Right lobe of liver (tissue), 6 donors: ENCODE measurements around the gene RER1. TPM values are rescaled to one million over a fixed set of nuclear protein-coding genes. Genes with fewer than 3 reads are reported as not detected.
A peak's percentile ranks its signal among the peaks of the same experiment; 100 is the strongest.

ENCODE experiments used
- ATAC-seq, 4 donors: fragments of 200-7000 bp; cut with Tn5 transposase; one replicate each; pipeline ENCODE4 v1.9.1; 2020; ENCODE audit warnings: mild to moderate bottlenecking in 4 of 4, moderate library complexity in 4 of 4
- DNase-seq, 3 donors: peaks; one replicate each; pipeline ENCODE4 v3.0.0-alpha.2; 2020
- H3K27ac ChIP-seq, 3 donors: fragments of 200-600 bp; one replicate each; pipeline ENCODE4 v1.8.0; 2022
- H3K27me3 ChIP-seq, 2 donors: fragments of 200-600 bp; one replicate each; pipeline ENCODE4 v1.8.0; 2022
- H3K36me3 ChIP-seq, 4 donors: fragments of 200-600 bp; sonication (generic) in 1 of 4; one replicate each; pipeline versions ENCODE4 v1.5.1 to v1.8.0; 2017 to 2022; ENCODE audit warnings: control low read depth in 1 of 4
- H3K4me1 ChIP-seq, 4 donors: fragments of 200-600 bp; sonication (generic) in 1 of 4; one replicate each; pipeline versions ENCODE4 v1.5.1 to v1.8.0; 2017 to 2022; ENCODE audit warnings: control low read depth in 1 of 4
- H3K4me3 ChIP-seq, 3 donors: fragments of 200-600 bp; one replicate each; pipeline ENCODE4 v1.8.0; 2022
- H3K9me3 ChIP-seq, 4 donors: fragments of 200-600 bp; sonication (generic) in 1 of 4; one replicate each; pipeline versions ENCODE4 v1.5.1 to v1.8.0; 2017 to 2022; ENCODE audit warnings: control low read depth in 1 of 4
- POLR2A ChIP-seq: fragments of 450-650 bp; IDR thresholded peaks from one replicate; pipeline ENCODE4 v1.6.1; 2017; ENCODE audit warnings: antibody characterized with exemption, mild to moderate bottlenecking
- WGBS: methylation state at CpG from one replicate; pipeline ENCODE4 v1.1.6; 2018; ENCODE audit warnings: low coverage, low lambda C conversion rate; ENCODE audit not compliant: insufficient coverage; ENCODE audit errors: missing lambda C conversion rate; 5-methylcytosine and 5-hydroxymethylcytosine counted together
- intact Hi-C, 2 donors: fragments of 100-400 bp; cut with DNase I; formaldehyde crosslinking; loops; one replicate each; pipeline versions ENCODE4 v1.11.2 to v1.14.1; 2022
- total RNA-seq, 6 experiments: library from RNA; depleted of rRNA in 2 of 6; stranded (reverse); fragments of >200 nt in 2 of 6; fragmentation: NEBNext Ultra II Directional in 3 of 6; extraction: Animal tissue kit (Norgen Biotek cat#: 25700) in 3 of 6; gene quantifications; one replicate each; pipeline versions ENCODE4 v1.1.0 to v1.2.4, GENCODE V29; 2016 to 2023
- TF ChIP-seq, protein P1 (sequence below), 4 donors: fragments of 200-600 bp in 3 of 4; fragments of 450-650 bp in 1 of 4; IDR thresholded peaks; one replicate each; pipeline versions ENCODE4 v1.5.1 to v1.8.0; 2016 to 2022; ENCODE audit warnings: antibody characterized with exemption in 4 of 4, mild to moderate bottlenecking in 2 of 4
- donor health status: DM: no; HTN: yes; CAD: no.
- donor health status: DM: no; HTN: no; CAD: no.
- donor health status: DM: no; HTN: no; CAD: no.
- donor health status: DM: no; HTN: yes; CAD: no.
- donor health status: DM: no; HTN: yes; CAD: no.

Gene RER1
- total RNA-seq, 6 experiments from 2014 or later: 76.5 to 166 (median 122) TPM

DNA sequence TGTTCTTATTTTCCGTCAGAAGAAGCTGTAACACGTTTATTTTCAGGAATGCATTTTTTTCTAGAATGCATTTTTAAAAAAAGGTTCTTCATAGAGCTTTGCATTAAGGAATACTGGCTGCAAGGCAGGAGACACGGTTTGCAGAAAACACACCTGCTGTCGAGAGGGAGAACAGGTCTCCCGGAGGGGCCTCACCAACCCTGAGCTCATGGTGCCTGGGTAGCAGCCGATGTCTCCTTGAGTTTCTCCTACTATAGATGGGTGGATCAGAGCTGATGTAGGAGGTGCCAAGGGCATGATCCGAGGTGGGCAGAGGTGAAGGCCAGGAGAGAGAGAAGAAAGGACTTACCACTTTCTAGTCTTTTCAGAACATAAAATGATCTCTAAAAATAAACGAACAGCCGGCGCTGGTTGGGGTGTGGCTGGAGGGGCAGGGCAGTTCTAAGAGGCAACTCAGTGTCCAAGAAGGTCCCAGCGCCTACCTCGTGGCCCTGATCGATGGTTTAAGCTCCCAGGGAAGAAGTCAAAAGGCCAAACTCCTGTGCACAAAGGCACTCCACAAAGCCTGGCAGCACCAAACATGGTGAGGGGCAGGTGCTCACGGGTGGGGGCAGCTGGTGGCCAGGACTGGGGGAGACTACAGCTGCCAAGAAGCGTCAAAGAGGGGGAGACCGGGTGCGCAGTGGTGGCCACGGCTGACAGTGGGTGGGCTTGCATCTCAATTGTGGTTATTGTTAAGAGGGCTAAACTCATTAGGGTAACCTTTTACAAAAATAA, 12.5 kb upstream of the RER1 start:
- WGBS: 78% methylated on average over 14 of the region's 18 CpGs
- TF ChIP-seq, protein P1, sequence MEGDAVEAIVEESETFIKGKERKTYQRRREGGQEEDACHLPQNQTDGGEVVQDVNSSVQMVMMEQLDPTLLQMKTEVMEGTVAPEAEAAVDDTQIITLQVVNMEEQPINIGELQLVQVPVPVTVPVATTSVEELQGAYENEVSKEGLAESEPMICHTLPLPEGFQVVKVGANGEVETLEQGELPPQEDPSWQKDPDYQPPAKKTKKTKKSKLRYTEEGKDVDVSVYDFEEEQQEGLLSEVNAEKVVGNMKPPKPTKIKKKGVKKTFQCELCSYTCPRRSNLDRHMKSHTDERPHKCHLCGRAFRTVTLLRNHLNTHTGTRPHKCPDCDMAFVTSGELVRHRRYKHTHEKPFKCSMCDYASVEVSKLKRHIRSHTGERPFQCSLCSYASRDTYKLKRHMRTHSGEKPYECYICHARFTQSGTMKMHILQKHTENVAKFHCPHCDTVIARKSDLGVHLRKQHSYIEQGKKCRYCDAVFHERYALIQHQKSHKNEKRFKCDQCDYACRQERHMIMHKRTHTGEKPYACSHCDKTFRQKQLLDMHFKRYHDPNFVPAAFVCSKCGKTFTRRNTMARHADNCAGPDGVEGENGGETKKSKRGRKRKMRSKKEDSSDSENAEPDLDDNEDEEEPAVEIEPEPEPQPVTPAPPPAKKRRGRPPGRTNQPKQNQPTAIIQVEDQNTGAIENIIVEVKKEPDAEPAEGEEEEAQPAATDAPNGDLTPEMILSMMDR (IDR thresholded peaks at IDR 0.05): no peak
- TF ChIP-seq POLR2A: no peak
- DNase-seq (peak in 1 of 3 donors; percentile 30), ATAC-seq (no peak)
- Histone ChIP-seq H3K36me3 (no peaks in the 10 kb centered on the region), H3K4me1 (no peaks in the 10 kb centered on the region), H3K27ac (no peak overlapping the region), H3K27me3 (no peaks in the 10 kb centered on the region), H3K4me3 (no peak overlapping the region), H3K9me3 (no peaks in the 10 kb centered on the region)
- intact Hi-C loops: no loop called here

DNA sequence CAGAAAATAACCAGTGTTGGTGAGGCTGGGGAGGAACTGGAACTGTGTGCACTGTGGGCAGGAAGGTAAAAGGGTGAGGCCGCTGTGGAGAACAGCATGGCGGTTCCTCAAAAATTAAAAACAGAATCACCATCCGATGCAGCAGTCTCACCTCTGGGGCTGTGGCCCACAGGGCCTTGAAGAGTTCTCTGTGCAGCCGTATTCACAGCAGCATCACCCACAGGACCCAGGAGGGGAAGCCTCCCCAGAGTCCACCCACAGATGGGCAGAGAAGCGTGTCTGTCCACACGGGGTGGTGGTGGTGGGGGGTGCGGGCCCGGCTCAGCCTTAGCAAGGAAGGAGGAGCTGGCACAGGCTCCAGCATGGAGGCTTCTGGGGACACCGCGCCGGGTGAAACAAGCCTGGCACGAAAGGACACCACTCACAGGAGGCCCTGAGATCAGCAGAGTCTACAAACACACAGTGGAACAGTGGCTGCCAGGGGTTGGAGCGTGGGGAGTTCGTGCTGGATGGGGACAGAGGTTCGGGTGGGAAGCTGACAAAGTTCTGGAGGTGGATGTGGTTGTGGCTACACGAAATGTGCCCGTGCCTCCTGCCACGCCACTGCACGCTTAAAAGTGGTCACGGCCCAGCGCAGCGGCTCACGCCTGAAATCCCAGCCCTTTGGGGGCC, 11.8 kb upstream of the RER1 start:
- no peaks in the 10 kb centered on the region for H3K4me1 ChIP-seq
- no peak overlapping the region for H3K4me3 ChIP-seq
- intact Hi-C loops: loop anchor here (2.0 to 5.0 kb wide), 2 partner anchors 183 to 185 kb away; partner anchors contain the start of gene FAAP20 (in 1 of the 2)
- H3K9me3 ChIP-seq: no peaks in the 10 kb centered on the region
- whole genome bisulfite sequencing: 86% methylated on average over 21 of the region's 23 CpGs
- no peaks in the 10 kb centered on the region for H3K36me3 ChIP-seq
- DNase-seq (peak in 2 of 3 donors; percentile 21 to 52), ATAC-seq (no peak)
- no peaks in the 10 kb centered on the region for H3K27me3 ChIP-seq
- no peak overlapping the region for H3K27ac ChIP-seq
- no peak for TF ChIP-seq POLR2A
- TF ChIP-seq, protein P1 (IDR thresholded peaks at IDR 0.05): no peak

DNA sequence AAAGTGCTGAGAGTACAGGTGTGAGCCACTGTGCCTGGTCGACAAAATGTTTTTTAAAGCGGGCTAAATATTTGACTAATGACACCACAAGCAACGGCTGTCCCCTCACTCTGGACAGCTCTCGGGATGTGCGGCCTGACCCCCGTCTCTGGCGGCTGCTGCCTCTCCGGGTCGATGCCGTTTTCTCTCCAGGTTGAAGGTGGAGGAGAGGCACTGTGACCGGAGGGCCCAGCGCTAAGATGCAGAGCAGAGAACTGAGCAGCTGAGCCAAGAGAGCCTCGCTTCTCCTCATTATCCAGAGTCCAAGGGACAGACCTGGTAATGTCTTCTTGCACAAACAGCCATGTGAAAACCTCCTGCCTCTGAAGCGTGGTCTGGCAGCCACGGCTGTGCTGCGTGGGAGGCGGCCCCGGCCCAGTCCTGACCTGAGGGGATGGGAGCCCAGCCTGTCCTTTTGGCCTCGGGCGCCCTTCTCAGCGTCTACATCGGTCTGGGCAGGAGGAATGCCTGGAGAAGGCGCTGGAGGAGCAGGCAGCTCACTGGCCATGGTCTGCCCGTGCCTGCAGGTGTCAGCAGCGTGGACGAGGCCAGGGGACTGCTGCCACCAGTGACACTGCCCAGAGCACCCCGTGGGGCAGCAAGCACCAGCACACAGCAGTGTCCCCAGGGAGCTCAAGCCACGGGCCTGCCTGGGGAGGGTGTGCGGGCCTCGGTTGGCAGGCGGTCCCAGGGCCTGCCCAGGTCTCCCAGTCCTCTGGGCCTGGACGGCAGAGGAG, 10.6 kb upstream of the RER1 start:
- WGBS: 52% methylated on average over 6 of the region's 32 CpGs
- no peak overlapping the region for H3K27ac ChIP-seq

More for the DNA sequence above, 10.6 kb upstream of the RER1 start:
- ATAC-seq (no peak), DNase-seq (peak in 1 of 3 donors; percentile 52)
- no peaks in the 10 kb centered on the region for H3K9me3 ChIP-seq
- no peaks in the 10 kb centered on the region for H3K36me3 ChIP-seq
- no peak overlapping the region for H3K4me3 ChIP-seq
- TF ChIP-seq, protein P1 (IDR thresholded peaks at IDR 0.05): no peak
- no peak for TF ChIP-seq POLR2A
- H3K4me1 ChIP-seq: no peaks in the 10 kb centered on the region
- H3K27me3 ChIP-seq: no peaks in the 10 kb centered on the region
- intact Hi-C loops: loop anchor here (2.0 to 5.0 kb wide), 2 partner anchors 184 to 186 kb away; partner anchors contain the start of gene FAAP20 (in 1 of the 2)
